Keratinocyte (primary cell): ENCODE results near the gene KAT6B. TPM values are rescaled to one million over a fixed set of nuclear protein-coding genes. Genes with fewer than 3 reads are reported as not detected.

Source experiments
- DNase-seq: peaks from one replicate; pipeline ENCODE4 v3.0.0-alpha.2; 2011; ENCODE audit warnings: low read depth, missing footprints, low spot score
- FAIRE-seq: peaks from 2 replicates; lab custom pipeline; 2011; peaks lifted over from hg19 to GRCh38; lab: Jason Lieb, UNC
- H2AFZ ChIP-seq: 2 replicates; pipeline ENCODE4 v1.6.0; 2012; ENCODE audit warnings: low read length, control low read depth, inconsistent platforms; ENCODE audit not compliant: control insufficient read depth
- H3K27ac ChIP-seq: 2 replicates; pipeline ENCODE4 v1.5.1; 2011; ENCODE audit warnings: low read length; ENCODE audit not compliant: control insufficient read depth, insufficient read depth
- H3K27me3 ChIP-seq: 3 replicates; pipeline ENCODE4 v1.6.0; 2011; ENCODE audit warnings: low read length; ENCODE audit not compliant: control insufficient read depth, insufficient read depth; ENCODE audit errors: extremely low read depth
- H3K36me3 ChIP-seq, 2 experiments: 2 replicates in 1 of 2; 3 replicates in 1 of 2; pipeline ENCODE4 v1.5.1; 2011; ENCODE audit warnings: low read length in 2 of 2, mild to moderate bottlenecking in 1 of 2; ENCODE audit not compliant: control insufficient read depth in 2 of 2, insufficient read depth in 2 of 2; ENCODE audit errors: extremely low read depth in 1 of 2
- H3K4me1 ChIP-seq: 3 replicates; pipeline ENCODE4 v1.5.1; 2011; ENCODE audit warnings: low read length; ENCODE audit not compliant: control insufficient read depth, insufficient read depth; ENCODE audit errors: extremely low read depth
- H3K4me2 ChIP-seq: 3 replicates; pipeline ENCODE4 v1.6.0; 2011; ENCODE audit warnings: low read depth, low read length; ENCODE audit not compliant: control insufficient read depth, insufficient read depth; ENCODE audit errors: extremely low read depth
- H3K4me3 ChIP-seq, 3 experiments: fragments of 200-600 bp in 1 of 3; sonication (generic) in 1 of 3; 2 replicates in 2 of 3; 3 replicates in 1 of 3; pipeline ENCODE4 v1.5.1; 2011 to 2016; ENCODE audit warnings: low read length in 3 of 3, mild to moderate bottlenecking in 3 of 3, control low read depth in 2 of 3, inconsistent platforms in 1 of 3, low read depth in 1 of 3, mixed read lengths in 1 of 3, mixed run types in 1 of 3, moderate library complexity in 1 of 3; ENCODE audit not compliant: control insufficient read depth in 2 of 3, insufficient read depth in 2 of 3; ENCODE audit errors: extremely low read depth in 1 of 3
- H3K79me2 ChIP-seq: 2 replicates; pipeline ENCODE4 v1.6.0; 2012; ENCODE audit warnings: low read length; ENCODE audit not compliant: control insufficient read depth, insufficient read depth
- H3K9ac ChIP-seq: 3 replicates; pipeline ENCODE4 v1.6.0; 2011; ENCODE audit warnings: low read length; ENCODE audit not compliant: control insufficient read depth, insufficient read depth; ENCODE audit errors: extremely low read depth
- H3K9me1 ChIP-seq: 3 replicates; pipeline ENCODE4 v1.6.0; 2011; ENCODE audit warnings: low read length; ENCODE audit not compliant: control insufficient read depth, insufficient read depth; ENCODE audit errors: extremely low read depth
- H3K9me3 ChIP-seq: 2 replicates; pipeline ENCODE4 v1.5.1; 2012; ENCODE audit warnings: low read depth, low read length; ENCODE audit not compliant: control insufficient read depth
- H4K20me1 ChIP-seq: 3 replicates; pipeline ENCODE4 v1.6.0; 2011; ENCODE audit warnings: low read length; ENCODE audit not compliant: control insufficient read depth, insufficient read depth; ENCODE audit errors: extremely low read depth
- EZH2 ChIP-seq: IDR thresholded peaks from one replicate; pipeline ENCODE4 v1.6.1; 2012; ENCODE audit warnings: inconsistent platforms, mild to moderate bottlenecking, low read length, moderate library complexity
- dilution Hi-C: fragments of 300-500 bp; cut with MboI; formaldehyde crosslinking; loops from one replicate; pipeline ENCODE4 v1.7.0; 2020; ENCODE audit warnings: low sequenced_read_pairs; ENCODE audit not compliant: extremely low pct_ligation_motif_present
- polyA plus RNA-seq, 5 experiments: library from polyadenylated mRNA; depleted of rRNA in 3 of 5; stranded (reverse) in 3 of 5; stranded (forward) in 1 of 5; unstranded in 1 of 5; fragments of >200 nt; gene quantifications; 1 replicate in 1 of 5; 2 replicates in 3 of 5; 3 replicates in 1 of 5; pipeline versions ENCODE4 v1.2.1 to v1.2.3, GENCODE V29; 2011 to 2012; ENCODE audit warnings: missing spikeins in 2 of 5, low read depth in 1 of 5, low replicate concordance in 1 of 5
- TF ChIP-seq, protein P1 (sequence below), 3 experiments: IDR thresholded peaks in 1 of 3; conservative IDR thresholded peaks in 1 of 3; optimal IDR thresholded peaks in 1 of 3; 2 replicates in 2 of 3; 3 replicates in 1 of 3; pipeline versions ENCODE3 to v1.5.1; 2011; ENCODE audit warnings: low read length in 3 of 3, mild to moderate bottlenecking in 3 of 3, moderate library complexity in 2 of 3, control low read depth in 1 of 3, inconsistent platforms in 1 of 3; ENCODE audit not compliant: insufficient read depth in 2 of 3; ENCODE audit errors: extremely low read depth in 1 of 3

The KAT6B gene
- polyA plus RNA-seq, 1 donor (not counting 4 experiments of a cell fraction or from before 2014, with no cell fraction given) = 2.9 TPM

DNA sequence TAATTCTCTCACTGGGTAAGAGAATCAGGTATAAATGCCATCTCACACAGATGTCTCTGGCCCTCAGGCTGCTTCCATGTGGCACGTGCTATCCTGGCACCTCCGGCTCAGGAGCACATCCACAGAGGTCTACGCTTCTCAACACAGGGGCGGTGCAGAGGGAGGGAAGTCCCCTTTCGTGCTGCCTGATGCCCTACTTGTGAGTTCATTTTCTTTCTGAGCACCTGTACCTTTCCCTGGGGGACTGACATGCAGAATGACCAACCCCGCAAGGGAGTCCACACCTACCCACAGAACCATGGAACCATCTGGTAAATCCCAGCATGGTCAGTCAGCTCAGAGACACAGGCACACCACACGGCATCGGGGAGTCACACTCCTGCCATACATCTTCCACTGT, 186.1 kb downstream of the KAT6B start:
- dilution Hi-C loops = no loop called here
- no peaks in the 10 kb centered on the region for H3K4me1 ChIP-seq
- no peak overlapping the region for H3K9ac ChIP-seq
- no peak overlapping the region for H3K27ac ChIP-seq
- H4K20me1 ChIP-seq = no peaks in the 10 kb centered on the region
- no peaks in the 10 kb centered on the region for H3K27me3 ChIP-seq
- no peak overlapping the region for H2AFZ ChIP-seq
- no peak for TF ChIP-seq EZH2
- TF ChIP-seq, protein P1, sequence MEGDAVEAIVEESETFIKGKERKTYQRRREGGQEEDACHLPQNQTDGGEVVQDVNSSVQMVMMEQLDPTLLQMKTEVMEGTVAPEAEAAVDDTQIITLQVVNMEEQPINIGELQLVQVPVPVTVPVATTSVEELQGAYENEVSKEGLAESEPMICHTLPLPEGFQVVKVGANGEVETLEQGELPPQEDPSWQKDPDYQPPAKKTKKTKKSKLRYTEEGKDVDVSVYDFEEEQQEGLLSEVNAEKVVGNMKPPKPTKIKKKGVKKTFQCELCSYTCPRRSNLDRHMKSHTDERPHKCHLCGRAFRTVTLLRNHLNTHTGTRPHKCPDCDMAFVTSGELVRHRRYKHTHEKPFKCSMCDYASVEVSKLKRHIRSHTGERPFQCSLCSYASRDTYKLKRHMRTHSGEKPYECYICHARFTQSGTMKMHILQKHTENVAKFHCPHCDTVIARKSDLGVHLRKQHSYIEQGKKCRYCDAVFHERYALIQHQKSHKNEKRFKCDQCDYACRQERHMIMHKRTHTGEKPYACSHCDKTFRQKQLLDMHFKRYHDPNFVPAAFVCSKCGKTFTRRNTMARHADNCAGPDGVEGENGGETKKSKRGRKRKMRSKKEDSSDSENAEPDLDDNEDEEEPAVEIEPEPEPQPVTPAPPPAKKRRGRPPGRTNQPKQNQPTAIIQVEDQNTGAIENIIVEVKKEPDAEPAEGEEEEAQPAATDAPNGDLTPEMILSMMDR (optimal IDR thresholded peaks at IDR 0.05 in 1 of 3, IDR thresholded peaks at IDR 0.05 in 1 of 3, conservative IDR thresholded peaks at IDR 0.05 in 1 of 3; ENCODE audit: extremely low read depth in 1 of 3, insufficient read depth in 2 of 3, low read length in 3 of 3) = no peak
- FAIRE-seq (no peak), DNase-seq (no peak)
- no peak overlapping the region for H3K4me3 ChIP-seq
- no peak overlapping the region for H3K4me2 ChIP-seq
- H3K79me2 ChIP-seq = no peaks in the 10 kb centered on the region
- no peaks in the 10 kb centered on the region for H3K9me1 ChIP-seq
- H3K9me3 ChIP-seq = no peaks in the 10 kb centered on the region
- no peaks in the 10 kb centered on the region for H3K36me3 ChIP-seq

DNA sequence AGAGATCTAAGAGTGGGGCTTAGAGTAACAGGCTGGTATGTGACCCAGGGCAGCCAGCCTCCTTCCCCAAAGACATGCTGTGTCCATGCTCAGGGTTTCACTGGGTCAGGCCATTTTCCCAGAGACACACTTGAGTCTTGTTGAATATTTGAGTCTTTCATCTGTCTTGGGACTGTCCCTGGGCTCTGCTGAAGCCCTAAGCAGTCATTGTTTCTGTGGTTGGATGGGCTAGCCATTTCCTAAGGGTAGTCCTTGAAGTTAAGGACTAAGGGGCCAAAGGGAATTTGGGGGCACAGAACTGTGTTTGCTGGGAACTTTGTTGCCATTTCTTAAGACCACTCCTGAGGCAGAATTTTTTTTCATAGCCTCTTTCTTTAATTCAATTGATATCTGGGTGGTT, 186.6 kb downstream of the KAT6B start:
- no peak for TF ChIP-seq EZH2
- H4K20me1 ChIP-seq = no peaks in the 10 kb centered on the region
- FAIRE-seq (no peak), DNase-seq (no peak)
- no peaks in the 10 kb centered on the region for H3K9me1 ChIP-seq
- dilution Hi-C loops = no loop called here
- H3K36me3 ChIP-seq = no peaks in the 10 kb centered on the region
- no peak overlapping the region for H3K9ac ChIP-seq
- H3K79me2 ChIP-seq = no peaks in the 10 kb centered on the region
- no peaks in the 10 kb centered on the region for H3K27me3 ChIP-seq
- no peak overlapping the region for H2AFZ ChIP-seq
- no peaks in the 10 kb centered on the region for H3K4me1 ChIP-seq
- H3K4me3 ChIP-seq = no peak overlapping the region
- H3K4me2 ChIP-seq = no peak overlapping the region
- no peak overlapping the region for H3K27ac ChIP-seq
- H3K9me3 ChIP-seq = no peaks in the 10 kb centered on the region

DNA sequence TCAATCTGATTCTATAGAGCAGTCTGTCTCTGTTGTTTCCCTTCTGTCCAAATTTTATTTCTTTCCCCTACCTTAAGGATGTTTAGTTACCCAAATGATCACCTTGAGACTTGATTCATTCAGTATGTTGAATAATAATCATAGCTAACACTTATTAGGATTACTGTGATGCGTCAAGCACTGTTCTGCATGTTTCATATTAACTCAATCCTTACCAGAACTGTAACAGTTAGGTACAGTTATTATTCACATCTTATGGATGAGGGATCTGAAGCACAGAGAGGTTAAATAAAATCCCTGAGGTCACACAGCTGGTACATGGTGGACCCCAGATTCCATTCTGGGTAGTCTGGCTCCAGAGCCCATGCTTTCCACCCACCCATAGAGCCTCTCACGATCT, 187.1 kb downstream of the KAT6B start:
- H4K20me1 ChIP-seq = no peaks in the 10 kb centered on the region
- H3K9ac ChIP-seq = no peak overlapping the region
- H3K4me3 ChIP-seq = no peak overlapping the region
- no peaks in the 10 kb centered on the region for H3K27me3 ChIP-seq
- H3K9me1 ChIP-seq = no peaks in the 10 kb centered on the region
- no peak overlapping the region for H3K27ac ChIP-seq
- DNase-seq (no peak), FAIRE-seq (no peak)
- no peaks in the 10 kb centered on the region for H3K36me3 ChIP-seq
- dilution Hi-C loops = no loop called here
- no peaks in the 10 kb centered on the region for H3K9me3 ChIP-seq
- no peak overlapping the region for H2AFZ ChIP-seq
- no peak overlapping the region for H3K4me2 ChIP-seq
- TF ChIP-seq, protein P1 (optimal IDR thresholded peaks at IDR 0.05 in 1 of 3, IDR thresholded peaks at IDR 0.05 in 1 of 3, conservative IDR thresholded peaks at IDR 0.05 in 1 of 3; ENCODE audit: extremely low read depth in 1 of 3, insufficient read depth in 2 of 3, low read length in 3 of 3) = no peak
- no peak for TF ChIP-seq EZH2
- H3K4me1 ChIP-seq = no peaks in the 10 kb centered on the region
- no peaks in the 10 kb centered on the region for H3K79me2 ChIP-seq
